ENCODE measurements around the gene FDXACB1. TPM values are rescaled to one million over a fixed set of nuclear protein-coding genes. Genes with fewer than 3 reads are reported as not detected.
A peak's percentile ranks its signal among the peaks of the same experiment; 100 is the strongest.

FDXACB1 gene
- total RNA-seq, 2 experiments from 2014 or later = 3.4 to 3.8 TPM

DNA sequence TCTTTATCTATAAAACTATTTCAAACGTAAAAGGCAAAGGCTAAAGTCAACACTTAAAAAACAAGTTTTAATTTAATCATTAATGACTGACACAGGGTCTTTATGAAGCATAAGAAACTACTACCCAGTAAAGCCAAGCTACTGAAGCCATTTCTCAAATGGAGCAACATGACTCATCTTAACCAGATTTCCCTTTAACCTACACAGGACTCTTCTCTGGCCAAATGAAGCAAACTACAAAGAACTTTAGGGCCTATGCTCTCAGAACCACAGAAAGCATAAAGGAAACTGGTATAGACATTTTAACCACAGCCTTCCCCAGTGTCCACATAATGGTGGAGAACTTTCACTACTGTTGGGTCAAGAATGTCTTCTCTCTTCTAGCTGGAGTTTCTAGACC, 42.2 kb downstream of the FDXACB1 start:
- Mint-ChIP-seq H3K4me3 (no peak overlapping the region), H3K9me3 (no peaks in the 10 kb centered on the region), H3K4me1 (ENCODE audit: low read depth) (no peaks in the 10 kb centered on the region), H3K27ac (no peak overlapping the region), H3K27me3 (ENCODE audit: low read depth) (no peaks in the 10 kb centered on the region), H3K36me3 (ENCODE audit: low read depth) (peaks cover 27% of the 10 kb centered on the region)
- intact Hi-C loops (cut with micrococcal nuclease) = no loop called here
- CTCF ChIA-PET = interaction anchor here (1.0 to 1.6 kb wide), 2 partner anchors 9 to 381 kb away, joined by 3 read pairs; no protein-coding TSS in a partner anchor
- no peak for DNase-seq

DNA sequence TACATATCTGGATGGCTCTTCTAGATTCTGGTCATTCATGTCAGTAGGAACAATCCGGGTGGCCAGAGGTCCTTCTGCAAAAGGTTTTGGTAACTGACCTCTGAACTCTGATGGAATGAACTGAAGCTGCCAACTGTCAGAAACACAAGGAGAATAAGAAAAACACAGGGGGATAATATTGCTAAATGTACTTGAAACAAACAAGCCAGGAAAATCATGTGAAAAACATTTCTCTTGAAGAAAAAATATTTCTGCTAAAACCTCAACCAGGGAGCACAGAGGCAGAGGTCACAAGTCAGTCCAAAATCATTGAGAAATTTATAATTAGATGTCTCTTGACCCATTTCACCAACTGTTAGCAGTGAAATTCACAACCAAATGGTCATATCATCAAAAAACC, 42.8 kb downstream of the FDXACB1 start:
- intact Hi-C loops (cut with micrococcal nuclease) = no loop called here
- CTCF ChIA-PET = interaction anchor here (1.6 kb wide), 1 partner anchor 9 kb away, joined by 3 read pairs; no protein-coding TSS in a partner anchor
- Mint-ChIP-seq H3K36me3 (ENCODE audit: low read depth) (peaks cover 31% of the 10 kb centered on the region), H3K4me3 (no peak overlapping the region), H3K27ac (no peak overlapping the region), H3K27me3 (ENCODE audit: low read depth) (no peaks in the 10 kb centered on the region), H3K4me1 (ENCODE audit: low read depth) (no peaks in the 10 kb centered on the region), H3K9me3 (no peaks in the 10 kb centered on the region)
- DNase-seq = no peak

DNA sequence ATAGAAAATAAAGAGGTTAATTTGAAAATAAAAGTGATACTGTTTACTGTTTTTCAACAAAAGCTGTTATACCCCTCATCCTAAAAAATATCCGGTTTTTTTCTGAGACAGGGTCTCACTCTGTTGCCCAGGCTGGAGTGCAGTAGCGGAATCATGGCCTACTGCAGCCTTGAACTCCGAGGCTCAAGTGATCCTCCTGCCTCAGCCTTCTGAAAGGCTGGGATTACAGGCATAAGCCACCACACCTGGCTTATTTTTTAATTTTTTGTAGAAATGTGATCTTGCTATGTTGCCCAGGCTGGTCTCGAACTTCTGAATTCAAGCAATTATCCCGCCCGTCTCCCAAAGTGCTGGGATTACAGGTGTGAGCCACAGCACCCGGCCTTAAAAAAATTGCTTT, 43.3 kb downstream of the FDXACB1 start:
- DNase-seq = no peak
- Mint-ChIP-seq H3K9me3 (no peaks in the 10 kb centered on the region), H3K4me3 (no peak overlapping the region), H3K36me3 (ENCODE audit: low read depth) (peaks cover 31% of the 10 kb centered on the region), H3K4me1 (ENCODE audit: low read depth) (no peaks in the 10 kb centered on the region), H3K27me3 (ENCODE audit: low read depth) (no peaks in the 10 kb centered on the region), H3K27ac (no peak overlapping the region)
- intact Hi-C loops (cut with micrococcal nuclease) = no loop called here
- CTCF ChIA-PET = interaction anchor here (1.6 kb wide), 1 partner anchor 10 kb away, joined by 3 read pairs; no protein-coding TSS in a partner anchor

DNA sequence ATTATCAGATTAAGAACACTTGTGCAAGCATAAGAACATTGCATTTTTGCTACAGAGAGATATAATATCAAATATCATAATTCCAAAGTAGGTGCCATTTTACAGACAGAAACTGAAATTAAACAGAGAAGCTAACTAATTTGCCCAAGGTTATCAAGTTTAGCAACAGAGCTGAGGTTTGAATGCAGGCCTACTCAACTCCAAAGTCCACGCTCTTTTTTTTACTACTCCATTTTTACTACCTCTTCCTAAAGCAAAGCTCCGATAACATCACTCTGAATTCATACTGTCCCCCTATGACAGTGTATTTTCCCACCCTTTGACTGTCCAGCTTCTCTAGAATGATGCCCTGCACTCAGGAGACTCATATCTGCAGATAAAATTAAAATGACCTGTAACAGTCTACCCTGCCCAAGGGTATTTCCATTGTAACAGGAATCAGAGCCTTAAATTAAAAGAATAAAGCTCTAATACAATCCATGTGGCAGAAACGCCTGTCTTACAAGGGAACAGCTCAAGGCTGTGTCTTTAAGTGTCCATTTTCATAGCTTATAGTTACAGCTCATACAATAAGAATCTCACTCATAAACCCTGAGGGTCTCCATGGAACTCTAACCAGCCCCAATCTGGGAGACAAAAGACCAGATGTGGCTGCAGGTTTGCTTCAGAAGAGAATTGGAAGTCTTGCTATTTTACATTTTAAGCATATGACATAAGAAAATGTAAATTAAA, 44.4 kb downstream of the FDXACB1 start:
- DNase-seq = no peak
- H3K27me3 Mint-ChIP-seq (ENCODE audit: low read depth) = no peaks in the 10 kb centered on the region
- peaks cover 6% of the 10 kb centered on the region for H3K4me1 Mint-ChIP-seq (ENCODE audit: low read depth)
- no peaks in the 10 kb centered on the region for H3K9me3 Mint-ChIP-seq
- H3K4me3 Mint-ChIP-seq = no peak overlapping the region
- peaks cover 33% of the 10 kb centered on the region for H3K36me3 Mint-ChIP-seq (ENCODE audit: low read depth)
- CTCF ChIA-PET = interaction anchor here (0.9 to 1.8 kb wide), 4 partner anchors 8 to 57 kb away, joined by 3 to 9 read pairs (median 3); no protein-coding TSS in a partner anchor
- intact Hi-C loops (cut with micrococcal nuclease) = no loop called here
- H3K27ac Mint-ChIP-seq = no peak overlapping the region

DNA sequence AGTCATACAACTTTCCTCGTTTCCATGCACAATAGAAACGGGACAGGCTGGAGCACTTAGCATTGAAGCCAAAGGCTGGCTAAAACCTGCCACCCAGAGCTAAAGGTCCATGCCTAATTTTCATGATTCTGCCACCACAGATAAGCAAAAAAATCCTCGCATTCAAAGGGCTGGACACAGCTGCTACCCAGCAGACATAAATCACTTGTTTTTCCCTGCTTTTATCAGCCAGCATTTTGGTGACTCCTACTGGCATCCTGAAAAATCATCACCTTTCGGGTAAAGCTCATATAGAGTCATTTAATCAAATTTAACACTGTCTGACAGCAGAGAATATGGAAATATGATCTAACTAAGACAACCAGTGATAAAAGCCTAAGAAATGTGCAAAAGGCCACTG, 45.4 kb downstream of the FDXACB1 start:
- intact Hi-C loops (cut with micrococcal nuclease) = no loop called here
- no peaks in the 10 kb centered on the region for H3K9me3 Mint-ChIP-seq
- H3K4me1 Mint-ChIP-seq (ENCODE audit: low read depth) = peaks cover 17% of the 10 kb centered on the region
- H3K4me3 Mint-ChIP-seq = no peak overlapping the region
- CTCF ChIA-PET = interaction anchor here (0.9 to 1.8 kb wide), 3 partner anchors 8 to 51 kb away, joined by 4 to 9 read pairs (median 4); no protein-coding TSS in a partner anchor
- H3K36me3 Mint-ChIP-seq (ENCODE audit: low read depth) = peaks cover 32% of the 10 kb centered on the region
- no peak for DNase-seq
- no peaks in the 10 kb centered on the region for H3K27me3 Mint-ChIP-seq (ENCODE audit: low read depth)
- H3K27ac Mint-ChIP-seq = no peak overlapping the region

DNA sequence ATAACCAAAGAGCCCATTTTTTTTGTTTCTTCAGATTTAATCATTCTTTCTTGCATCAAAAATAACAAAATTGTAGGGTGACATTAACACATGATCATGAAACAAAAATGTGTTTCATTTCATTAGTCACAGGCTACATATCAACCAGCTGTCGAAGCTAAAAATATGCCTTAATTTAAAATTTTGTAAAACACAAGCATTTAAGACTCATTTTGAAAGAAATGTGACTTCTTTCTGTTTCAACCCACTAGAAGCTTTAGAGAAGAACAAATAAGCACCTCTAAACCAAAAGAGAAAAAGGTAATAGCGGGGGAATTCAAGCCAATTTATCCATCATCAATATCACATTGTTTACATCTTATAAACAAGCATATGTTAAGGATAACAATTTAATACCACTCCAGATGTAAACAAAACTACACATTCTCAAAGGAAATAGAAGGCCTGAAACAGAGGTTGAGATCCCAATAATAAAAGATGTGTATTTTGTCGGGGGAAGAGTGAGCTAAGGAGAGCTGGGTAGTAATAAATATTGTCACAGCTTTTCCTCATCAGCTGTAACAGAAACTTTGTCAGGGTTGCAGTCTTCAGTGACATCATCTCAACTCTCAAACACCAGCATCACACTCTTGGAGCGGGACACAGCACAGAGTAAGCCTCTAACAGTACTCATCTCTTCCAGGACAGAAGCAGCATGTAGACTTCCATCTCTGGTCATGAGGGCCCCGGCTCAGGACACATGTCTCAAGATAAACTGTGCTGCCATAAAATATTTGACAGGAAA, 49.6 kb downstream of the FDXACB1 start:
- peaks cover 19% of the 10 kb centered on the region for H3K4me1 Mint-ChIP-seq (ENCODE audit: low read depth)
- CTCF ChIA-PET = interaction anchor here (0.6 to 1.4 kb wide), 2 partner anchors 9 to 450 kb away, joined by 3 to 4 read pairs; no protein-coding TSS in a partner anchor
- intact Hi-C loops (cut with micrococcal nuclease) = loop anchor here (1.0 kb wide), 2 partner anchors 227 to 301 kb away; partner anchors contain the start of gene SIK2

DNA sequence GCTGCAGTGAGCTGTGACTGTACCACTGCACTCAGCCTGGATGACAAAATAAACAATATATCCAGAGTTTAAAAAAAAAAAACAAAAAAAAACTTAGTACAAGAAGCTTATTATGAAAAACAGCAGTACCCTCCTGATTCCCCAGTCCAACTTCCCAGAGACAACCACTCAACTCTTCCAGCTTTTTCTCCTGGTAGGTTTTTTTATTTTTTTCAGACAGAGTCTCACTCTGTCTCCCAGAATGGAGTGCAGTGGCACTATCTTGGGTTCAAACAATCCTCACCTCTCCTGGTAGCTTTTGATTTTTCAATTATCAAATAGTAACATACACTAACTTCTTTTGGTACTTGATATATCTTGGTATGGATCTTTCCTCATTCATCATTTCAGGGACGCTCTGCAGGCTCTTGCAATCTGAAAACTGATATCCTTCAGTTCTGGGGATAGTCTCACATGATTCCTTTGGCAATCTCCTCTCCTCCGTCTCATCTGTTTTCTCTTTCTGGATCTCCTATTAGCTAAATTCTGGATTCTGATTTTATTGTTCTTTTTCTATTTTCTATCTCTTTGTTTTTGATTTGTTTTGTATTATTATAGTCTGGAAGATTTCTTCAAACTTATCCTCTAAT, 52.5 kb downstream of the FDXACB1 start:
- H3K4me1 Mint-ChIP-seq (ENCODE audit: low read depth) = peaks cover 19% of the 10 kb centered on the region
- no peaks in the 10 kb centered on the region for H3K27me3 Mint-ChIP-seq (ENCODE audit: low read depth)
- intact Hi-C loops (cut with micrococcal nuclease) = no loop called here
- DNase-seq = no peak
- peaks cover 17% of the 10 kb centered on the region for H3K36me3 Mint-ChIP-seq (ENCODE audit: low read depth)
- no peak overlapping the region for H3K27ac Mint-ChIP-seq
- H3K4me3 Mint-ChIP-seq = no peak overlapping the region
- H3K9me3 Mint-ChIP-seq = no peaks in the 10 kb centered on the region
- CTCF ChIA-PET = interaction anchor here (0.6 to 1.0 kb wide), 2 partner anchors 8 to 42 kb away, joined by 3 to 5 read pairs; no protein-coding TSS in a partner anchor

More for the DNA sequence above, 49.6 kb downstream of the FDXACB1 start:
- no peak overlapping the region for H3K4me3 Mint-ChIP-seq
- peaks cover 26% of the 10 kb centered on the region for H3K36me3 Mint-ChIP-seq (ENCODE audit: low read depth)
- H3K27ac Mint-ChIP-seq = no peak overlapping the region
- DNase-seq = peak; percentile 7
- H3K9me3 Mint-ChIP-seq = no peaks in the 10 kb centered on the region
- H3K27me3 Mint-ChIP-seq (ENCODE audit: low read depth) = no peaks in the 10 kb centered on the region

Other genes starting within 250 kb of the FDXACB1 start
- gene PPP2R1B, start 112.8 kb downstream of the FDXACB1 start, total RNA-seq = 10 to 100 TPM; 36.7 to 43.8 TPM
- gene ALG9, start 7.6 kb downstream of the FDXACB1 start, total RNA-seq = 10 to 100 TPM; 21.3 to 21.9 TPM
- 10 to 100 TPM; 31.5 to 33.2 TPM for gene CFAP68, start 376 bp upstream of the FDXACB1 start, total RNA-seq
- not detected for gene CRYAB, start 32.6 kb upstream of the FDXACB1 start, total RNA-seq
- gene HSPB2, start 33.6 kb upstream of the FDXACB1 start, total RNA-seq = not detected
- gene C11orf52, start 39.7 kb upstream of the FDXACB1 start, total RNA-seq = not detected
- gene DIXDC1, start 58.2 kb upstream of the FDXACB1 start, total RNA-seq = 1 to 10 TPM; 3.5 to 4.3 TPM
- 10 to 100 TPM; 34.2 to 36.8 TPM for gene DLAT, start 146.2 kb upstream of the FDXACB1 start, total RNA-seq
- gene PIH1D2, start 194.9 kb upstream of the FDXACB1 start, total RNA-seq = under 1 TPM; 0.35 to 0.50 TPM
- 10 to 100 TPM; 14.8 to 19.6 TPM for gene NKAPD1, start 195.1 kb upstream of the FDXACB1 start, total RNA-seq
- gene TIMM8B, start 207.6 kb upstream of the FDXACB1 start, total RNA-seq = 10 to 100 TPM; 35.4 to 41.7 TPM
- 100 to 1,000 TPM; 101 to 115 TPM for gene SDHD, start 207.7 kb upstream of the FDXACB1 start, total RNA-seq